Activated CD8-positive, alpha-beta memory T cell treated with anti-CD3 and anti-CD28 coated beads, Interleukin-2, amount 10 ng/mL, durations not matched to agents 7 days and 5 days (primary cell): ENCODE data around the gene FKBP9. TPM values are rescaled to one million over a fixed set of nuclear protein-coding genes. Genes with fewer than 3 reads are reported as not detected.
A peak's percentile ranks its signal among the peaks of the same experiment; 100 is the strongest.

Experiments
- ATAC-seq: fragments of 150-1000 bp; cut with Tn5 transposase; one replicate; pipeline ENCODE4 v1.10.0; 2021; ENCODE audit warnings: moderate library complexity
- CTCF ChIA-PET: fragments of 350-600 bp; sonication (Branson Sonifier 250); formaldehyde crosslinking; loops from one replicate; lab custom pipeline; 2021; ENCODE audit warnings: antibody characterized with exemption; lab: Charles Lee
- DNase-seq: peaks from one replicate; pipeline ENCODE4 v3.0.0-alpha.2; 2020
- H3K27ac Mint-ChIP-seq: one replicate; pipeline ENCODE4 v1.8.0; 2021; ENCODE audit warnings: mild to moderate bottlenecking, mixed read lengths
- H3K27me3 Mint-ChIP-seq: one replicate; pipeline ENCODE4 v1.8.0; 2021; ENCODE audit warnings: mixed read lengths
- H3K36me3 Mint-ChIP-seq: one replicate; pipeline ENCODE4 v1.8.0; 2021; ENCODE audit warnings: mild to moderate bottlenecking, mixed read lengths
- H3K4me1 Mint-ChIP-seq: one replicate; pipeline ENCODE4 v1.8.0; 2021; ENCODE audit warnings: mixed read lengths
- H3K4me3 Mint-ChIP-seq: one replicate; pipeline ENCODE4 v1.8.0; 2021; ENCODE audit warnings: mild to moderate bottlenecking, moderate library complexity, mixed read lengths
- H3K9me3 Mint-ChIP-seq: one replicate; pipeline ENCODE4 v1.8.0; 2022; ENCODE audit warnings: low read depth, mixed read lengths
- total RNA-seq, 2 experiments: library from RNA; stranded (reverse); gene quantifications; one replicate each; pipeline ENCODE4 v1.2.3, GENCODE V29; 2021

FKBP9 gene
- total RNA-seq, 2 experiments from 2014 or later: 0.53 to 1.5 TPM

DNA sequence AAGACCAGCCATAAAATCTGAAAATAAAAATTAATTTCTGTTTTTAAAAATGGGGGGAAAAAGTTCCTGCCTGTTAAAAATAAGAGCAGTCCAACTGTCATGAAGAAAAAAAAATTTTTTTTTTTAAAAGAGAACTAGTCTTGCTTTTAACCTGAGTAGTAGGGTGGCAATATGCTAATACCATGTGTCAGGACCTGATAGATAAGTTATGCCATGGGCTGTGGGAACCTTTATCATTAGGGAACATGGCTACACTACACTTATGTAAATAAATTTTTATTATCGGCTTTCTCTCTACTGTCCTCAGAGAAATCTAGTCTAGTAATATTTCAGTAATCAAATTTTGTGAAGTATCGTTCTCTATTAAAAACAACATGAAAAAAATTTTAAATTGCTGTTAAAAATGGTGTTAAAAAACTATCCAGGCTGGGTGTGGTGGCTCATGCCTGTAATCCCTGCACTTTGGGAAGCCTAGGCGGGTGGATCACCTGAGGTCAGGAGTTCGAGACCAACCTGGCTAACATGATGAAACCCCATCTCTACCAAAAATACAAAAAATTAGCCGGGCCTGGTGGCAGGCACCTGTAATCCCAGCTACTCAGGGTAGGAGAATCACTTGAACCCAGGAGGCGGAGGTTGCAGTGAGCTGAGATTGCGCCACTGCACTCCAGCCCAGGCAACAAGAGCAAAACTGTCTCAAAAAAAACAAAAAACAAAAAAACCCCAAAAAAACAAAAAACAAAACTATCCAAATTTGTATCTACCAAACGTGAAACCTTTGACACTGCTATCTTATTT is 84.6 kb downstream of the FKBP9 start:
- no peak for ATAC-seq
- no peak for DNase-seq
- Mint-ChIP-seq H3K4me3 (no peak overlapping the region), H3K36me3 (peaks cover 14% of the 10 kb centered on the region), H3K9me3 (no peaks in the 10 kb centered on the region), H3K4me1 (peaks cover 36% of the 10 kb centered on the region), H3K27me3 (no peaks in the 10 kb centered on the region), H3K27ac (no peak overlapping the region)
- CTCF ChIA-PET: no interaction called here

DNA sequence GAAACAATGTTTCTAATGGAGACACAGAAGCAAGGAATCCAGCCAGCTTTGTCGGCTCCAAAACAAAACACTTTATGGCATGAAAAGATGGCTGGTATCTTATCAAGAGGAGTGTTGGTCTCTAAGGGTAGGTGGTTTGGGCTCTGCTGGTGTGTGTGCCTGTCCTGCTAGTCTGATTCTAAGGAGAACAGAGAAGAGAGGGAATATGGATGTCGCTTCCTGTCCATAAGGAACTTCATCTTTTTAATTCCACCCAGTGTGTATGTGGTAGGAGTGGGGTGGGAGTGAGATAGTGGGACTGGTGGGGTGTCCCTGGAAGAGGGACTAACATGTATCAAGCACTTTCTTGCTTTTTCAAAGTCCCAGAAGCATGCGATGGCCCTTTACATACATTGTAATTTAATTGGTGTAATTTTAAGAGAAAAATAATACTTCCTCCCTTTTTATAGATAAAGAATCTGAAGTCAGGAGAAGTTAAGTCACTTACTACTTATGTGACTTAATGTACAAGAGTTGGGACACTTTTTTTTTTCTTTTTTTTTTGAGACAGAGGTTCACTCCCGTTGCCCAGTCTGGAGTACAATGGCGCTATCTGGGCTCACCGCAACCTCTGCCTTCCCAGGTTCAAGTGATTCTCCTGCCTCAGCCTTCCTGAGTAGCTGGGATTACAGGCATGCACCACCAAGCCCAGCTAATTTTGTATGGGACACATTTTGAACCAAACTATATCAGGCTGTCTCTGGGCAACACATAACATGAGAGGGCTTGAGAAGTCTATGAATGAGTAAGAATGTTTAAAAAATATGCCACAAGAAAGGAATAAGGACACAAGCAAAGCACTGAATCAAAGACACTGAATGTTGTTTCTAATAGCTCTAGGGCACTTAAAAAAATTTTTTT is 86.5 kb downstream of the FKBP9 start:
- Mint-ChIP-seq H3K36me3 (peaks cover 7% of the 10 kb centered on the region), H3K4me1 (peaks cover 25% of the 10 kb centered on the region), H3K9me3 (no peaks in the 10 kb centered on the region), H3K27ac (no peak overlapping the region), H3K4me3 (no peak overlapping the region), H3K27me3 (no peaks in the 10 kb centered on the region)
- ATAC-seq: no peak
- CTCF ChIA-PET: interaction anchor here (0.9 to 2.4 kb wide), 2 partner anchors 17 to 197 kb away, joined by 3 to 6 read pairs; no protein-coding TSS in a partner anchor
- DNase-seq: no peak

GRCh38 chr7:33044401-33044718 is 87.1 kb downstream of the FKBP9 start:
- peaks cover 26% of the 10 kb centered on the region for H3K4me1 Mint-ChIP-seq
- no peak for ATAC-seq
- peaks cover 6% of the 10 kb centered on the region for H3K36me3 Mint-ChIP-seq
- no peak overlapping the region for H3K27ac Mint-ChIP-seq
- CTCF ChIA-PET: interaction anchor here (0.9 to 2.4 kb wide), 2 partner anchors 17 to 198 kb away, joined by 3 to 6 read pairs; no protein-coding TSS in a partner anchor
- no peaks in the 10 kb centered on the region for H3K27me3 Mint-ChIP-seq
- DNase-seq: no peak
- no peak overlapping the region for H3K4me3 Mint-ChIP-seq
- no peaks in the 10 kb centered on the region for H3K9me3 Mint-ChIP-seq

- ATAC-seq: no peak
- no peak for DNase-seq
- Mint-ChIP-seq H3K36me3 (peaks cover 2% of the 10 kb centered on the region), H3K27me3 (no peaks in the 10 kb centered on the region), H3K9me3 (no peaks in the 10 kb centered on the region), H3K4me1 (peaks cover 25% of the 10 kb centered on the region), H3K4me3 (no peak overlapping the region), H3K27ac (no peak overlapping the region)
- CTCF ChIA-PET: interaction anchor here (2.4 kb wide), 1 partner anchor 199 kb away, joined by 6 read pairs; no protein-coding TSS in a partner anchor
Measured at GRCh38 chr7:33044986-33045385, 87.7 kb downstream of the FKBP9 start.

- Mint-ChIP-seq H3K4me1 (peaks cover 40% of the 10 kb centered on the region), H3K4me3 (no peak overlapping the region), H3K36me3 (peaks cover 2% of the 10 kb centered on the region), H3K27me3 (no peaks in the 10 kb centered on the region), H3K9me3 (no peaks in the 10 kb centered on the region), H3K27ac (no peak overlapping the region)
- DNase-seq (no peak), ATAC-seq (no peak)
- CTCF ChIA-PET: interaction anchor here (1.3 to 1.6 kb wide), 2 partner anchors 11 to 60 kb away, joined by 4 read pairs; partner anchors contain the start of gene RP9
Measured at GRCh38 chr7:33048257-33048656, 91.0 kb downstream of the FKBP9 start.

GRCh38 chr7:33048704-33049103 is 91.5 kb downstream of the FKBP9 start:
- Mint-ChIP-seq H3K36me3 (peaks cover 2% of the 10 kb centered on the region), H3K4me1 (peaks cover 38% of the 10 kb centered on the region), H3K27ac (no peak overlapping the region), H3K9me3 (no peaks in the 10 kb centered on the region), H3K27me3 (no peaks in the 10 kb centered on the region), H3K4me3 (no peak overlapping the region)
- DNase-seq (no peak), ATAC-seq (no peak)
- CTCF ChIA-PET: interaction anchor here (0.9 to 1.7 kb wide), 5 partner anchors 11 to 250 kb away, joined by 3 to 8 read pairs (median 4); partner anchors contain the start of gene RP9

DNA sequence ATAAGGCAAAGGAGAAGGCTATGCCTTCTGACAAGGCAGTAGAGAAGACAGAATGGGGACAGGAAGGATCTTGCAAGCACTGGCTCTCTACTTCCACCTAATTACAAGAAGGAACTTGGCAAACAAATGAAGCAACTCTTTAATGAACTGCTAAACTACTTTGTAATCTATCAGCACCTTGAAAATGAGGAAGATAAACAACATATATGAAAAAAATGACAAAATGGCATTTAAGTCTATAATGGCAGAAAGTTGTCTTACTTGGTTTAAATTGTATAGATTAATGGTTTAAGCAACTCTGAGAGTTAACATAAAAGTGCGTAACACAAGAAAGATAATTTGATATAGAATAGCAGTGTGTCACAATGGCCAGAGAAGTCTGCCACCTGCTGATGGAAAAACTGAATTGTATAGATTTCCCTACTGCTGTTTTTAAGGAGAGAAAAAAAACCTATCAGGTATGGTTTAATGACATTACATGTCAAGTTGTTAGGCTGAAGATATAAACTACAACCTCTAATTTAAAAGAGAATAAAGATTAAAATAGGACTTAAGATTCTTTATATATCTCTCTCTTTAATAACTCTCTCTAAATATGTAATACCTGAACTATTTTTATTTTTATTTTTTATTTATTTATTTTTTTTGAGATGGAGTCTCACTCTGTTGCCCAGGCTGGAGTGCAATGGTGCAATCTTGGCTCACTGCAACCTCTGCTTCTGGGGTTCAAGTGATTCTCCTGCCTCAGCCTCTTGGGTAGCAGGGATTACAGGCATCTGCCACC is 93.5 kb downstream of the FKBP9 start:
- CTCF ChIA-PET: interaction anchor here (1.0 to 3.0 kb wide), 5 partner anchors 10 to 204 kb away, joined by 3 to 17 read pairs (median 3); no protein-coding TSS in a partner anchor

GRCh38 chr7:33053721-33054120 is 96.5 kb downstream of the FKBP9 start:
- Mint-ChIP-seq H3K9me3 (no peaks in the 10 kb centered on the region), H3K4me3 (no peak overlapping the region), H3K36me3 (peaks cover 16% of the 10 kb centered on the region), H3K27ac (peak overlapping the region; percentile 49), H3K27me3 (no peaks in the 10 kb centered on the region), H3K4me1 (peaks cover 50% of the 10 kb centered on the region)
- CTCF ChIA-PET: interaction anchor here (0.8 to 3.0 kb wide), 6 partner anchors 9 to 207 kb away, joined by 3 to 17 read pairs (median 6); partner anchors contain the start of gene NT5C3A
- DNase-seq (no peak), ATAC-seq (no peak)

More for the DNA sequence above, 93.5 kb downstream of the FKBP9 start:
- H3K4me3 Mint-ChIP-seq: no peak overlapping the region
- ATAC-seq: peak; percentile 48
- no peaks in the 10 kb centered on the region for H3K27me3 Mint-ChIP-seq
- H3K9me3 Mint-ChIP-seq: no peaks in the 10 kb centered on the region
- DNase-seq: no peak
- H3K4me1 Mint-ChIP-seq: peaks cover 43% of the 10 kb centered on the region
- no peak overlapping the region for H3K27ac Mint-ChIP-seq
- H3K36me3 Mint-ChIP-seq: peaks cover 5% of the 10 kb centered on the region

DNA sequence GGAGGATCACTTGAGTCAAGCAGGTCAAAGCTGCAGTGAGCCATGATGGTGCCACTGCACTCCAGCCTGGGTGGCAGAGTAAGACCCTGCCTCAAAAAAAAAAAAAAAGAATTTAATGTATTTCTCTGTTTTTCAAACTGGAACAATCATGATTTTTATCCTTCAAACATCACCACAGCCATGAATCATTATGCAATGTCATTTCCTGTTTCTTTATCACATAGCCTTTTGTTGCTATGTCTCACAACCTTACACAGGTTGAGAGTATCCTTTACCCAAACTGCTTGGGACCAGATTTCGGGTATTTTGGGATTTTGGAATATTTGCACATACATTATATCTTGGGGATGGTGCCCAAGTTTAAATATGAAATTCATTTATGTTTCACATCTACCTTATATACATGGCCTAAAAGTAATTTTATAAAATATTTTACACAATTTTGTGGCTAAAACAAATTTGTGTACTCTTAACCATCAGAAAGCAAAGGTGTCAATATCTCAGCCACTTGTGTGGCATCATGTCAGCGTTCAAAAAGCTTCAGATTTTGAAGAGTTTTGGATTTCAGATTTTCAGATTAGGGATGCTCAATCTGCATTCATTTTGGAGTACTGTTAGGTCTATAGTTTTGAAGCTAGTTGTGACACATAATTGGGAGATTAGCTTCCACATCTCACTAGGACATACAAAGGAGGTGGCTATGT is 97.2 kb downstream of the FKBP9 start:
- Mint-ChIP-seq H3K27me3 (no peaks in the 10 kb centered on the region), H3K9me3 (no peaks in the 10 kb centered on the region), H3K36me3 (peaks cover 20% of the 10 kb centered on the region), H3K4me1 (peaks cover 53% of the 10 kb centered on the region), H3K4me3 (no peak overlapping the region), H3K27ac (peak overlapping the region; percentile 68)
- CTCF ChIA-PET: interaction anchor here (1.0 to 3.0 kb wide), 6 partner anchors 8 to 208 kb away, joined by 3 to 17 read pairs (median 4); partner anchors contain the start of gene NT5C3A
- ATAC-seq (peak; percentile 77), DNase-seq (no peak)

DNA sequence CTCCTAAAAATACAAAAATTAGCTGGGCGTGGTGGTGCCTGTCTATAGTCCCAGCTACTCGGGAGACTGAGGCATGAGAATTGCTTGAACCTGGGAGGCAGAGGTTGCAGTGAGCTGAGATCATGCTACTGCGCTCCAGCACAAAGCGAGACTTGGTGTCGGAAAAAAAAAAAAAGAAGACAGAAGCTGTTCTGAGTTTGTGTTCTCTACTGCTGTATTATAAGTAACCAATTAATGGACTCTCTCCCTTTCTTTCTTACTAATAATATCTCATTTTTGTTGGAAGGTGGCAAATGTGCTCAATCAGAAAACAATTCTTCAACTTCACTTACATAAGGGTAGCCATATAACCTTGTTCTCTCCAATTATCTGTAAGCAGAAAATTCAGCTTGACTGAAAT is 97.9 kb downstream of the FKBP9 start:
- Mint-ChIP-seq H3K4me1 (peaks cover 56% of the 10 kb centered on the region), H3K27me3 (no peaks in the 10 kb centered on the region), H3K9me3 (no peaks in the 10 kb centered on the region), H3K4me3 (no peak overlapping the region), H3K27ac (no peak overlapping the region), H3K36me3 (peaks cover 25% of the 10 kb centered on the region)
- ATAC-seq (no peak), DNase-seq (no peak)
- CTCF ChIA-PET: interaction anchor here (1.1 kb wide), 1 partner anchor 16 kb away, joined by 3 read pairs; no protein-coding TSS in a partner anchor
